PC-9 (cell line): ENCODE data around the gene PPM1J.

Experiments used
- CTCF ChIP-seq: fragments of 200-600 bp; sonication (generic); conservative IDR thresholded peaks from 2 replicates; pipeline ENCODE4 v1.6.1; 2017; ENCODE audit warnings: mixed run types, antibody characterized with exemption, mild to moderate bottlenecking, moderate library complexity
- EZH2 ChIP-seq: fragments of 200-600 bp; sonication (generic); IDR thresholded peaks from 2 replicates; pipeline ENCODE4 v1.8.0; 2017; ENCODE audit warnings: antibody characterized with exemption, low read depth

- TF ChIP-seq EZH2: no peak
- no peak for TF ChIP-seq CTCF
These were observed 16.3 kb upstream of the PPM1J start for GRCh38 chr1:112731451-112731850.
